ENCODE results near the gene HSD11B1L. TPM values are rescaled to one million over a fixed set of nuclear protein-coding genes. Genes with fewer than 3 reads are reported as not detected.
"Not testable (repeated sequence)": the region's sequence is repeated elsewhere in the genome, so short reads cannot be mapped to it uniquely, and the experiment has no call there.

HSD11B1L gene
- total and polyA plus RNA-seq, 12 donors, result 3.4 to 40.5 (median 14.7) TPM

DNA sequence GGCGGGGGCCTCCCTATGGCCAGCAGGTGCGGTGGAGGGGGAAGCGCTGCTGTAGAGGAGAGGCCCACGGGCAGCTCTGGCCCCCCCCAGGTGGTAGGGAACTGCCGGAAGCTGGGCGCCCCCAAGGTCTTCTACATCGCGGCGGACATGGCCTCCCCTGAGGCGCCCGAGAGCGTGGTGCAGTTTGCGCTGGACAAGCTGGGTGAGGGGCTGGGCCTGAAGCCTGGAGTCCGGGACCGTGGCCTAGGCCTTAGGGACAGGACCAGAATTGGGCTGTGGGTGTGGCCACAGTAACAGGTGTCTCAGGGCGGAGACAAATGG lies 5.5 kb downstream of the HSD11B1L start:
- intact Hi-C loops (cut with DNase I), result no loop called here
- H3K36me3 ChIP-seq (replicated peaks in 1 of 2), result no peaks in the 10 kb centered on the region

DNA sequence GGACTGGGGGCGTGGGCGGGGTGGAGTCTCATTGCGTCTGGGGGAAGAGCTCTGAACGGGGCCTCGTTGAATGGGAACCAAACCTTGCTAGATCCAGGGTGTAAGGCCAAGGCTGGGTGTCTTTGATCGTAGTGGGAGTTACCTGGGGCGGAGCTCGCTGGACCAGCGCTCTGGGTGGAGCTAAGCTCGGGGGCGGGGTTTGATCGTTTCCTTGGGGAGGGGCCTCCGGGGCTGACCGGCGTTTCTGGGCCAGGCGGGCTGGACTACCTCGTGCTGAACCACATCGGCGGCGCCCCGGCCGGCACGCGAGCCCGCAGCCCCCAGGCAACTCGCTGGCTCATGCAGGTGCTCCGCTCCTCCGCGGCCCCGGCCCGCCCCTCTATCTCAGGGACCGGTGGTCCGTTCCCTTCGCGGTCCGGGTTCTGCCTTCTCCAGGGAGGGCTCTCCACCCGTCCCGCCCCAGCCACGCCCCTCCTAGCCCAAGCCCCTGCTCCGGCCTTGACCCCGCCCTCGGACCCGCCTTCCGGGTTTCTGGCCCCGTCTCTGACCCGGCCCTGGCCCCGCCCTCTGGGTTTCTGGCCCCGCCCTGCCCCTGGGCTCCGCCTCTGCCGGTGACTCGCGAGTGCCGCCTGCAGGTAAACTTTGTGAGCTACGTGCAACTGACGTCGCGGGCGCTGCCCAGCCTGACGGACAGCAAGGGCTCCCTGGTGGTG lies 6.0 kb downstream of the HSD11B1L start:
- H3K27ac ChIP-seq, result peak overlapping the region; percentile 64 to 93 (median 74)
- WGBS, 4 donors, result 0 to 1% (median 1%) methylated on average over 33 to 59 of the region's 59 CpGs; no CpG with 5 or more reads in 1 of the 4 donors
- intact Hi-C loops (cut with DNase I), result no loop called here
- H3K36me3 ChIP-seq (replicated peaks in 1 of 2), result peaks cover 0 to 4% of the 10 kb centered on the region in 2 donors
- no peaks in the 10 kb centered on the region for H3K27me3 ChIP-seq
- TF ChIP-seq POLR2A (IDR thresholded peaks at IDR 0.05), result peak in 1 of 2 donors; percentile 41
- TF ChIP-seq, protein P1, sequence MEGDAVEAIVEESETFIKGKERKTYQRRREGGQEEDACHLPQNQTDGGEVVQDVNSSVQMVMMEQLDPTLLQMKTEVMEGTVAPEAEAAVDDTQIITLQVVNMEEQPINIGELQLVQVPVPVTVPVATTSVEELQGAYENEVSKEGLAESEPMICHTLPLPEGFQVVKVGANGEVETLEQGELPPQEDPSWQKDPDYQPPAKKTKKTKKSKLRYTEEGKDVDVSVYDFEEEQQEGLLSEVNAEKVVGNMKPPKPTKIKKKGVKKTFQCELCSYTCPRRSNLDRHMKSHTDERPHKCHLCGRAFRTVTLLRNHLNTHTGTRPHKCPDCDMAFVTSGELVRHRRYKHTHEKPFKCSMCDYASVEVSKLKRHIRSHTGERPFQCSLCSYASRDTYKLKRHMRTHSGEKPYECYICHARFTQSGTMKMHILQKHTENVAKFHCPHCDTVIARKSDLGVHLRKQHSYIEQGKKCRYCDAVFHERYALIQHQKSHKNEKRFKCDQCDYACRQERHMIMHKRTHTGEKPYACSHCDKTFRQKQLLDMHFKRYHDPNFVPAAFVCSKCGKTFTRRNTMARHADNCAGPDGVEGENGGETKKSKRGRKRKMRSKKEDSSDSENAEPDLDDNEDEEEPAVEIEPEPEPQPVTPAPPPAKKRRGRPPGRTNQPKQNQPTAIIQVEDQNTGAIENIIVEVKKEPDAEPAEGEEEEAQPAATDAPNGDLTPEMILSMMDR (IDR thresholded peaks at IDR 0.05), result peak; percentile 68 to 91 (median 76)
- no peaks in the 10 kb centered on the region for H3K9me3 ChIP-seq (replicated peaks in 1 of 3)
- H3K4me3 ChIP-seq, result peak overlapping the region in 2 of 4 donors; percentile 4 to 49
- H3K4me1 ChIP-seq (replicated peaks in 1 of 2), result peaks cover 5 to 16% of the 10 kb centered on the region in 2 donors
- peak; percentile 97 to 99 (median 98) for DNase-seq

More for the DNA sequence above, 5.5 kb downstream of the HSD11B1L start:
- DNase-seq, result no peak
- H3K27ac ChIP-seq, result peak overlapping the region in 4 of 5 donors; percentile 64 to 93 (median 82)
- TF ChIP-seq, protein P1 (IDR thresholded peaks at IDR 0.05), result no peak
- TF ChIP-seq POLR2A (IDR thresholded peaks at IDR 0.05), result no peak
- peak overlapping the region in 2 of 4 donors; percentile 4 to 49 for H3K4me3 ChIP-seq
- peaks cover 3 to 11% of the 10 kb centered on the region in 2 donors for H3K4me1 ChIP-seq (replicated peaks in 1 of 2)
- no peaks in the 10 kb centered on the region for H3K27me3 ChIP-seq
- no peaks in the 10 kb centered on the region for H3K9me3 ChIP-seq (replicated peaks in 1 of 3)
- 0 to 18% (median 9%) methylated on average over 1 to 16 of the region's 16 CpGs for WGBS, 4 donors

DNA sequence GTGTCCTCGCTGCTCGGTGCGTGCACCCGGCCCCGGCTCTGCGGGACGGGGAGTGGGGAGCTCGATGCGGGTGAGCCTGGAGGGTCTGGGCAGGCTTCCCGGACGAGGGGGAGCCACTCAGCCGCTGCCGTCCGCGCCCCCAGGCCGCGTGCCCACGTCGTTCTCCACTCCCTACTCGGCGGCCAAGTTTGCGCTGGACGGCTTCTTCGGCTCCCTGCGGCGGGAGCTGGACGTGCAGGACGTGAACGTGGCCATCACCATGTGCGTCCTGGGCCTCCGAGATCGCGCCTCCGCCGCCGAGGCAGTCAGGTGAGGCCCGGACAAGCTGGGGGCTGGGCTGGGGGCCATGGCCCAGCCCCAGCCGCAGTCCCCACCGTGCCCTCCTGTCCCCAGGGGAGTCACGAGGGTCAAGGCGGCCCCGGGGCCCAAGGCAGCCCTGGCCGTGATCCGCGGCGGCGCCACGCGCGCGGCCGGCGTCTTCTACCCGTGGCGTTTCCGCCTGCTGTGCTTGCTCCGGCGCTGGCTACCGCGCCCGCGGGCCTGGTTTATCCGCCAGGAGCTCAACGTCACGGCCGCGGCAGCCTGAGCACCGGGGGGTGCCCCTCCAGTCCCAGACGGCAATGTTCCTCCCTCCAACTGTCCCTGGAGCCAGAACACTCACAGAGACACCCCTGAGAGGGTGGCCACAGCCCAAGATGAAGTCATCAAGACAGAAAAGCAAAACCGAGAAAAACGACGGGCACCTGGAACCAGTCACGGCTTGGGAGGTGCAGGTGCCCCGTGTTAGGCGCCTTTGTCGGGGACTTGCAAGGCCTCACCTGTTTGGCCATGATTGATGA lies 6.8 kb downstream of the HSD11B1L start:
- Histone ChIP-seq H3K9me3 (replicated peaks in 1 of 3) (no peaks in the 10 kb centered on the region), H3K27ac (peak overlapping the region in 4 of 5 donors; percentile 64 to 93 (median 82)), H3K4me1 (replicated peaks in 1 of 2) (peaks cover 12 to 24% of the 10 kb centered on the region in 2 donors), H3K36me3 (replicated peaks in 1 of 2) (peaks cover 0 to 11% of the 10 kb centered on the region in 2 donors), H3K27me3 (no peaks in the 10 kb centered on the region), H3K4me3 (peak overlapping the region in 1 of 4 donors; percentile 49)
- WGBS, 4 donors, result 49 to 81% (median 58%) methylated on average over 22 to 76 of the region's 76 CpGs
- intact Hi-C loops (cut with DNase I), result no loop called here
- peak in 3 of 7 donors; percentile 46 to 59 (median 52) for DNase-seq
- TF ChIP-seq, protein P1 (IDR thresholded peaks at IDR 0.05), result peak in 1 of 6 experiments; percentile 8
- TF ChIP-seq POLR2A (IDR thresholded peaks at IDR 0.05), result no peak

DNA sequence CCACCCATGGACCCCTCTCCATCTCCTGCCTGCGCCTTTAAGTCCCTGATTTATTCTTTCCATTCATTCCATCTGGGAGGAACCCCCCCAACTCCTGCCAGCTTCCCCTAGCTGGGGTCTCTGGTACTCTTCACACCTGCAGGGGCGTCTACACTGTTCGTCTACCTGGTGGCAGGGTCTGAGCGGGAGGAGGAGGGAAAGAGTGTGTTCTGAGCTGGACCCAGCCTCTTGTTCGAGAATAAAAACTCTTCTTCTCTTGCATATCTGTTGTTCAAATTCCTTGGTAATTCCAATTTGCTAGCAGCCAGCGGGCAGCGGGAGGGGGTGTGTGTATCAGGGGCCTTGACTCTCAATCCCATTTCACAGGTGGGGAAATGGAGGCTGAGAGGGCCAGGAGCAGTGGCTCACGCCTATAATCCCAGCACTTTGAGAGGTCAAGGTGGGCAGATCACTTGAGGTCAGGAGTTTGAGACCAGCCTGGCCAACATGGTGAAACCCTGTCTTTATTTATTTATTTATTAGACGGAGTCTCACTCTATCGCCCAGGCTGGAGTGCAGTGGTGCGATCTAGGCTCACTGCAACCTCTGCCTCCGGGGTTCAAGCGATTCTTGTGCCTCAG lies 7.5 kb downstream of the HSD11B1L start:
- H3K9me3 ChIP-seq (replicated peaks in 1 of 3); intact Hi-C loops (cut with DNase I); H3K27me3 ChIP-seq; H3K4me3 ChIP-seq; H3K27ac ChIP-seq: not testable (repeated sequence)
- WGBS, 4 donors, result 92% methylated on average over 13 of the region's 13 CpGs
- DNase-seq, result peak in 2 of 7 donors; percentile 33 to 40
- Histone ChIP-seq H3K4me1 (replicated peaks in 1 of 2) (peaks cover 12 to 31% of the 10 kb centered on the region in 2 donors), H3K36me3 (replicated peaks in 1 of 2) (peaks cover 0 to 19% of the 10 kb centered on the region in 2 donors)

All from adrenal gland (tissue), 12 donors.